Brain microvascular endothelial cell (primary cell): ENCODE measurements around the gene OASL.
"Not testable (repeated sequence)": the region's sequence is repeated elsewhere in the genome, so short reads cannot be mapped to it uniquely, and the experiment has no call there.

ENCODE experiments used
- DNase-seq: peaks from one replicate; pipeline ENCODE4 v3.0.0-alpha.2; 2020
- H3K27ac ChIP-seq: fragments of 250-450 bp; sonication (Bioruptor Pico); 2 replicates; pipeline ENCODE4 v1.5.1; 2020; ENCODE audit warnings: mild to moderate bottlenecking, moderate library complexity
- H3K27me3 ChIP-seq: fragments of 250-450 bp; sonication (Bioruptor Pico); replicated peaks from 2 replicates; pipeline ENCODE4 v1.5.1; 2020; ENCODE audit warnings: mild to moderate bottlenecking
- H3K36me3 ChIP-seq: fragments of 250-450 bp; sonication (Bioruptor Pico); replicated peaks from 2 replicates; pipeline ENCODE4 v1.5.1; 2020; ENCODE audit warnings: mild to moderate bottlenecking
- H3K4me3 ChIP-seq: 2 replicates; pipeline ENCODE4 v1.5.1; 2011; ENCODE audit warnings: low read depth, mild to moderate bottlenecking, control low read depth, low read length, moderate library complexity
- CTCF ChIP-seq: IDR thresholded peaks from 2 replicates; pipeline ENCODE4 v1.5.1; 2011; ENCODE audit warnings: low read depth, mild to moderate bottlenecking, moderate library complexity, low read length, control low read depth, inconsistent platforms; ENCODE audit errors: missing control alignments
- in situ Hi-C: cut with HindIII; loops from 2 replicates; pipeline ENCODE4 v1.10.0; 2017; ENCODE audit warnings: low sequenced_read_pairs, low pct_ligation_motif_present

The OASL gene

GRCh38 chr12:121048442-121048841, 9.4 kb upstream of the OASL start:
- in situ Hi-C loops = no loop called here
- no peaks in the 10 kb centered on the region for H3K27me3 ChIP-seq
- no peak overlapping the region for H3K27ac ChIP-seq
- DNase-seq = no peak
- H3K4me3 ChIP-seq = no peak overlapping the region
- no peak for TF ChIP-seq CTCF
- H3K36me3 ChIP-seq = no peaks in the 10 kb centered on the region

GRCh38 chr12:121047400-121047799, 8.4 kb upstream of the OASL start:
- DNase-seq, H3K4me3 ChIP-seq, in situ Hi-C loops, H3K27me3 ChIP-seq, H3K27ac ChIP-seq, H3K36me3 ChIP-seq: not testable (repeated sequence)

- no peak for TF ChIP-seq CTCF
- H3K27ac ChIP-seq = no peak overlapping the region
- no peak overlapping the region for H3K4me3 ChIP-seq
- no peak for DNase-seq
- in situ Hi-C loops = no loop called here
- H3K36me3 ChIP-seq = no peaks in the 10 kb centered on the region
- no peaks in the 10 kb centered on the region for H3K27me3 ChIP-seq
These were observed 4.0 kb upstream of the OASL start for GRCh38 chr12:121043067-121043466.

GRCh38 chr12:121036810-121037326, 2.2 kb downstream of the OASL start:
- no peaks in the 10 kb centered on the region for H3K36me3 ChIP-seq
- in situ Hi-C loops = no loop called here
- no peaks in the 10 kb centered on the region for H3K27me3 ChIP-seq
- no peak overlapping the region for H3K4me3 ChIP-seq
- no peak overlapping the region for H3K27ac ChIP-seq
- TF ChIP-seq CTCF = no peak
- peak; percentile 61 for DNase-seq

GRCh38 chr12:121034616-121035305, 4.3 kb downstream of the OASL start:
- DNase-seq = no peak
- TF ChIP-seq CTCF = no peak
- Histone ChIP-seq H3K27me3 (no peaks in the 10 kb centered on the region), H3K27ac (no peak overlapping the region), H3K4me3 (no peak overlapping the region), H3K36me3 (no peaks in the 10 kb centered on the region)
- in situ Hi-C loops = no loop called here

GRCh38 chr12:121033625-121034349, 5.3 kb downstream of the OASL start:
- Histone ChIP-seq H3K36me3 (no peaks in the 10 kb centered on the region), H3K27ac (no peak overlapping the region), H3K27me3 (no peaks in the 10 kb centered on the region), H3K4me3 (no peak overlapping the region)
- in situ Hi-C loops = no loop called here
- no peak for TF ChIP-seq CTCF
- DNase-seq = no peak
